NCI-H82 (cell line): ENCODE measurements around the gene KCNC2.

Source experiments
- DNase-seq: peaks from one replicate; lab custom pipeline; 2025; lab: John Stamatoyannopoulos, UW

Gene KCNC2

DNA sequence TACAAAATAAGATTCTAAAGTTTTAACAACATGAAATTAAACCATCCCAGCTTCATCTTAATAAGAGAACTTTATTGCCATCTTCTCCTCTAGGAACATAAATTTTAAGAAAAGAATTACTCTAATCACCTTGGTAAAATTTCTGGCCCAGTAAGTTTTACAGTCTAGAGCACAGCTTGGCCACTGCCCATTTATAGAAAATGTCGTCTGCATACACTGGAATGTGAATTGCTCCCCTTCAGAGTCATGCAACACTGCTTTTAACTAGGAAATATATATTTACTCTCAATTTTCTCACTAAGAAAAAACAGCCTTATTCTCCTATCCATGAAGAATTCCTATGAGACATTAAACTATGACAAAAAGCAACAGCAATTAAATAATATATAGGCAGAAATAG lies 48.2 kb downstream of the KCNC2 start:
- no peak for DNase-seq

DNA sequence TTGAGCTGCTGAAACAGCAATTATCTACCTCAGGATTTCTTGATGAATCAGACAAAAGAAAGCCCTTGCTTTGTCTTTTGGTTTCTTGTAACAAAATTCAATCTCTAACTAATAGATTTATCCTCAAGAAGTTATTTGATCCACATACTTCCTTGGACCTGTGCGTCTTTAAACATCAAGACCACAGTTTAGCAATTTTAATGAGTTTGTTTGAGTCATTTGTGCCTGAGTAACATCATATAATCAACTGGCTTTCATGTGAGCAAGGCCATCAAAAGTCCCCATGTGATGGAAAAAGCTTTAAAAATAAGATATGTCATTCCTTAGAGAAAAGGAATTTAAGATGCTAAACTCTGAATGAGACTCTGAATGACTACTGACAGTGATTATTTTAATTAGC lies 52.3 kb downstream of the KCNC2 start:
- no peak for DNase-seq

DNA sequence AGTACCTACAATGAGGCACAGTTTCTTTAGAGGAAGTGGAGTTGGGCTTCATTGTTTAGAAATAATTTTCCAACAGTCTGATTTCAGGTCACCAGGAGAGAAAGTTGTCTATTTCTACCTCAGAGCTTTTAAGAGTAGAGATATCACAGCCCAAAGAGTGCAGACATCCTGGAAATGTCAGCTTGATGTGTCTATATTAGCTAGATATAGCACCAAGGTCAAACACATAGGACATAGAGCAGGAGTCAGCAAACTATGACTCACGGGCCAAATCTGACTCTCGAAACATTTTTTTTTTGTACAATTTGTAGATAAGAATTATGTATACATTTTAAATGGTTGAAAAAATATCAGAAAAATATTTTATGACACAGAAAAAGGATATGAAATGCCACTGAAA lies 53.7 kb downstream of the KCNC2 start:
- DNase-seq: no peak

DNA sequence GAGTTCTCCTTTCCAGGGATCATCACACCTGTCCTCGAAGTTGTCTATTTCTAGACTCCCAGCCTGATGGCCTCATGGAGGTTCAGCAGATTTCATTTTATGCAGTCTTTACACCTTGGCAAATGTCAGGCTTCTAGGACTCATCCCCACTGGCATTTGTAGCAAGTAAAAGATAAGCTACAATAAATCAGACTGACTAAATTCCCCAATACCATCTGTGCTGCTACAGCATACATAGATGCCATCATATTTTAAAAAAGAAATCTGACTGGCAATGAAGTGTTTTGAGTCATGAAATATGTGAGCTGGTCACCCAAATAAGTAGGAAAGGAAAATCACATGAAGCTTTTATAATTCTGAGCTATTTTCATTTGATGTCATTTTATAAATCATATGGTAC lies 55.3 kb downstream of the KCNC2 start:
- peak; percentile 37 for DNase-seq

DNA sequence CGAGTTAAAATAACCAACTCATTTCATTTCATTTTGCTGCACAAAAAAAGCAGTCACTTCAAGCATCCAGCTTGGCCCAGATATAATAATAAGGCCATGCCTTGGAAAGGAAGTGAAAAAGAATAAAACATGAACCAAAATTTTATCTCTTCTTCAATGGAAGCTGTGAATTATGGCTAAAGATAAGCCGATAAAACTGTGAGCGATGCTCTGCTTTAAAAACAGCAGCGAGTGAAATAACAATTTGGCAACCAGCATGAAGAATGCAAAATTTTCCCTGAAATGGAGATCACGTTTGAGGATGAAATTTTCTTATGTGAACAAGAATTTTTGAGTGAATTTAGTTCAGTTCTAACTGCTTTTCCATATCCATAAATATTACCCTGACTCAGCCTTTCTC lies 70.4 kb downstream of the KCNC2 start:
- no peak for DNase-seq

GRCh38 chr12:75137896-75138295 lies 71.7 kb downstream of the KCNC2 start:
- DNase-seq: no peak

GRCh38 chr12:75135026-75135425 lies 74.6 kb downstream of the KCNC2 start:
- peak; percentile 44 for DNase-seq

- DNase-seq: peak; percentile 96
These were observed 78.8 kb downstream of the KCNC2 start for GRCh38 chr12:75130811-75131210.

GRCh38 chr12:75129275-75129674 lies 80.4 kb downstream of the KCNC2 start:
- no peak for DNase-seq

DNA sequence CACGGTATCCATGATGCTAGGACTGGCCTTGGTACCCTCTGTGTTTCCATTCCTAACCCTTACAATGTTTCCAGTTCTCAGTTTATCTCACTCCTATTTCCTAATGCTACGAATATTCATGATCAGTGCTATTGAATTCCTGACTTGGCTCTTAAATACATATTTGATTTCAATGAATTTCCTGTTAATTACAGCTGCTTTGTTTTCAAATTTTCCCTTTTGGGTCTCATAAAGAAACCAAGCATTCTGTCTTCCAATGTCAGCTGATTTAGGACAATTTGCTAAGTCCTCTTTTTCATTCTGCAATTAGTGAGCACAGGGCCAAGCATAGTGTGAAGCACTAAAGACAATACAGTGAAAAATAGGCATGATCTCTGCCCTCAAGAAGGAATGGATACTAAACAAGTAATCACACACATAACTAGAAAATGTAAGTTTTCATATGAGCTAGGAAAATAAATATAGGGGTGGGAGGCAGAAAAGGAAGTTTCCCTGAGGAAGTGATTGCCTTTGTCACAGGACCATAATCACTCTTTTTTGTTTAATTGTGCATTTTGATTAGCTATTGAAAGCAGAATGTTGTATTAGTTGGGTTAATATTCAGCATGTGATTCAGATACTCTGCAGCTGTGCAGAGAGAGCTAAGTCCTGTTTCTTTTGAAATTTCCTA lies 88.5 kb downstream of the KCNC2 start:
- no peak for DNase-seq

DNA sequence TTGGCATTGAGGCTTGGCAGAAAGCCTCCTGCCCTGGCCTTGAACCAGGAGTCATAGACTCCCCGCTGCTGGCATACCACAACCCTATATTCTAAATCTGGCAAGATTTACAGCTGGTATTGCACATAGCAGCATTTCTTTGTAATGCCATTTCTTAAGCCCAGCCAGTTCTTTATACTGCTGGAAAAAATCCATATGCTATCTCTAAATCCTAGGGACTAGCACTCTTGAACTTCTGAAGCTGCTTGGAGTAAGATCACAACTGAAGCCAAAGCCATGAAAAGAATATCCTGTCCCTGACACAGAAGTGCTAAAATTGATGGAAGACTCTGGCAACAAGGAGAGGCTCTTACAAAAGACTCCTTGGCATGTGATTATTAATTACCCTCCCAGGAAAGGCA lies 89.3 kb downstream of the KCNC2 start:
- DNase-seq: no peak

DNA sequence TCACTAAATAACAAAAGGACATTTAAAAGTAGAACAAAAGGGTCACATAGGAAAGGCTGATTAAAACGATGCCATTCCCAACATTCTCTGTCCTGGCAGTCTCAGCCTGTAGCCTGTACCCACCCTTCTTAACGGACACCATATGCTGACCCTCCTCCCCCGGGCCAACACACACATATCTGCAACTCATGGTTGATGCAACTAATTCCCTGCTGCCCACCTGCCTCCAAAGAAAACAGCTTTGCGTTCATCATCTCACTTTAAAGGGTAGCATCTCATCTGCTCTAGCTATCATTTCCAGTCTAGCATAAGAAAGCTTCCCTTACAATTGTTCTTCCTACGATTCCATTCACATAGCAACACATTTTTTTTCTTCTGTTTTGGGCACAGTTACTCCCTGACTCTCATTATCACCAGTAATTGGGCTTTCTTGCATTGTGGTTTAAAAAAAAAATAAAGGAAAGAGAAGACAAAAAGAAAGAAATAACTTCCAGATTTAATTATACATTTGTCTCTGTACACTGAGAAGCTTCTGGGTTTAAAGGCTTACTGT lies 92.9 kb downstream of the KCNC2 start:
- peak; percentile 94 for DNase-seq

DNA sequence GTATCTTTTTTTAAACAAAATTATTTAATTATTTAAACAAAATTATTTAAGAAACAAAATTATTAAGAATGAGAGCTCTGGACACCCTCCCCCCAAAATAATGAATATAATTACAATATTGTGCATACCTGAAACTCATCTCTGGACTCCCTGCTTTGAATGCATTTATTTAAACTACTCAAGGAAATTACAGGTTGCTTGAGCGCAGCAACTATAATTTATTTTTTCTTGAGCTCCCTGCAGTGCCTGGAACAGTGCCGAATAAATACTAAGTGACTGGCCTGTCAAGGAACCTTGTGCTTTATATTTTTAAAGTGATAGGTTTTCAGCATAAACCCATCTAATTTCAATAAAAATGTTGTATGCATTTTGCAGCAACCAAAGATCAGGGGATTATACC lies 93.9 kb downstream of the KCNC2 start:
- DNase-seq: no peak

DNA sequence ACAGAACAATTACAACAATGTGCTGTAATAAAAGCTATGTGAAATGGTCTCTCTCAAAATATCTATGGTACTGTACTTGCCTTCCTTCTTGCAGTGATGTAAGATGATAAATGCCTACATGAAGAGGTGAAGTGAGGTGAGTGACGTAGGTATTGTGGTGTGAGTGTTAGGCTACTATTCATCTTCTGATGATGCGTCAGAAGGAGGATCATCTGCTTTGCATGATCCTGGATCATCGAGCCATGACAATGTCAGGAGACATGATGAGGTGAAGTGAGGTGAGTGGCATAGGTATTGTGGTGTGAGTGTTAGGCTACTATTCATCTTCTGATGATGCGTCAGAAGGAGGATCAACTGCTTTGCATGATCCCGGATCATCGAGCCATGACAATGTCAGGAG lies 105.8 kb downstream of the KCNC2 start:
- DNase-seq: peak; percentile 16

DNA sequence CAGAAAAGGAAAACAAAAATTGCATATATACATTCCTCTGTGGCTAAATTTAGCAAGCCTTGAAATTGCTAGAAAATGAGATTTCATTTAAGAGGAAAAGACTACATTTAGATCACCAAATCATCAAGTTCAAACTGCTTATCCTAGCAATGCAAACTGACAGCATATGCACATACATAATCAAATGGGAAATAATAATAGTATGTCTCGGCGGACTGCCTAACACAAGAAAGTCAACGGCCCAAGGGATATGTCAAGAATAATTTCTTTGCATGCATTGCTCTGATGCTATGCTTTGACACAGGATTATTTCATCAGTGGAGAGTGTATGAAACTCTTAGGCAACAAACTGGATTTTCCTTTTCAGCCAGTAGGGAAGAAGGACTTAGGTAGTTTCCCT lies 107.9 kb downstream of the KCNC2 start:
- no peak for DNase-seq

GRCh38 chr12:75099210-75099609 lies 110.4 kb downstream of the KCNC2 start:
- no peak for DNase-seq

DNA sequence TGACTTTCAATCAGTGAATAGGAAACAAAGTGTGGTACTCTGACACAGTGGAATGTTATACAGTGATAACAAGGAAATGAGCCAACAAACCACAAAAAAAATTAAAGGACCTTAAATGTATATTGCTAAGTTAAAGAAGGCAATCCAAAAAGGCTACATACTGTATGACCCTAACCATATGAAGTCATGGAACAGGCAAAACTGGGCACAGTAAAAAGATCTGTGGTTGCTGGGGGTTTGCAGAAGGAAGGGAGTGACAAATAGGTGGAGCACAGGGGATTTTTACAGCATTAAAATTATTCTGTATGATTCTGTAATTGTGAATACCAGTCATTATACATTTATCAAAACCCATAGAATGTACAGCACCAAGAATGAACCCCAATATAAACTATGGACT lies 112.6 kb downstream of the KCNC2 start:
- no peak for DNase-seq

- DNase-seq: peak; percentile 53
These were observed 122.0 kb downstream of the KCNC2 start for GRCh38 chr12:75087654-75088053.

- no peak for DNase-seq
These were observed 123.3 kb downstream of the KCNC2 start for GRCh38 chr12:75086091-75087038.

GRCh38 chr12:75081305-75081704 lies 128.3 kb downstream of the KCNC2 start:
- DNase-seq: no peak

DNA sequence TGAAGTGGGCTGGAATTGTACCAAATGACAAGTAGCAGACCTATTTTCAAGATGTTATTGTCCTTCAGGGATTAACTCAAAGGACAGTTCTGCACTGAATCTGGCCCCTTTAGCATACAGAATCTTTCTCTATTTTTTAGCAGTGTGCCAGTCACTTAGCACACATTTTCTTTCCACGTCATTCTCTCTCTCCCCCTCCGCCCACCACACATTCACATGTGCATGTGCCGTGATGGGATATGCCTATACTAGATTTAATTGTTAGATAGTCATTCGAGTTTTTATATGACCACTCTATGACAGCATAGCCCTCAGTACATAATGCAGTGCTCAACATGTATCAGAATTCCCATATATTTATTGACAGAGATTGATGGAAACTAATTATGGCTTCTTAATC lies 129.1 kb downstream of the KCNC2 start:
- no peak for DNase-seq

DNA sequence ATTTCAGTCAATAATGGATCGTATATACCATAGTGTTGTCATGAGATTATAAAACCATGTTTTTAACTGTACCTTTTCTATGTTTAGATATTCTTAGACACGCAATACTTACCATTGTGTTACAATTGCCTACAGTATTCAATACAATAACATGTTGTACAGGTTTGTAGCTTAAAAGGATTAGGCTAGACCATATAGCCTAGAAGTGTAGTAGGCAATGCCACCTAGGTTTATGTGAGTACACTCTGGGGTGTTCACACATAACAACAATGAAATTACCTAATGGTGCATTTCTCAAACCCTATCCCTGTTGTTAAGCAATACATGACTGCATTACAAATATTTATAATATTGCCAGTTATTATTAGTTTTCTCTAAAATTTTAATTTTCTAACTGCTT lies 144.2 kb downstream of the KCNC2 start:
- no peak for DNase-seq

GRCh38 chr12:75062691-75063090 lies 146.9 kb downstream of the KCNC2 start:
- DNase-seq: no peak
